HepG2 (cell line): ENCODE measurements around the gene CEP250. TPM values are rescaled to one million over a fixed set of nuclear protein-coding genes. Genes with fewer than 3 reads are reported as not detected.
A peak's percentile ranks its signal among the peaks of the same experiment; 100 is the strongest.
"Not testable (repeated sequence)": the region's sequence is repeated elsewhere in the genome, so short reads cannot be mapped to it uniquely, and the experiment has no call there.

ENCODE experiments used
- ATAC-seq: fragments of 200-7000 bp; cut with Tn5 transposase; 3 replicates; pipeline ENCODE4 v1.9.1; 2020; ENCODE audit warnings: mild to moderate bottlenecking, moderate library complexity
- BruUV-seq: library from RNA; stranded (reverse); fragments of 400-500 nt; replicated peaks from 2 replicates; lab custom pipeline; 2021; lab: Mats Ljungman, UMichigan
- CTCF ChIA-PET: fragments of 300-600 bp; formaldehyde crosslinking; extraction: SDS; loops from one replicate; lab custom pipeline; 2021; ENCODE audit warnings: low total read pairs, inconsistent platforms, low intra/inter-chr PET ratio; lab: Yijun Ruan, JAX
- POLR2A ChIA-PET: fragments of 350-600 bp; sonication (Branson Sonifier 250); formaldehyde crosslinking; loops from one replicate; lab custom pipeline; 2020; ENCODE audit warnings: antibody characterized with exemption, inconsistent platforms; lab: Yijun Ruan, JAX
- DNase-seq: peaks from one replicate; pipeline ENCODE4 v3.0.0-alpha.2; 2015; ENCODE audit warnings: low spot score
- FAIRE-seq: peaks from 3 replicates; lab custom pipeline; 2011; peaks lifted over from hg19 to GRCh38; lab: Jason Lieb, UNC
- H2AFZ ChIP-seq: one replicate; pipeline ENCODE4 v1.6.1; 2011; ENCODE audit warnings: low read length, inconsistent platforms
- H3K27ac ChIP-seq: fragments of 300-600 bp; 3 replicates; pipeline ENCODE4 v1.8.0; 2011; ENCODE audit warnings: mixed run types, mild to moderate bottlenecking, mixed read lengths, low read length, inconsistent platforms; ENCODE audit not compliant: insufficient read depth; ENCODE audit errors: extremely low read length
- H3K27me3 ChIP-seq, 2 experiments: fragments of 200-600 bp in 1 of 2; 2 replicates in 1 of 2; 3 replicates in 1 of 2; pipeline versions ENCODE4 v1.6.0 to v1.8.0; 2011; ENCODE audit warnings: low read length in 2 of 2, mild to moderate bottlenecking in 2 of 2, moderate library complexity in 2 of 2, inconsistent platforms in 1 of 2; ENCODE audit not compliant: insufficient read depth in 2 of 2, control insufficient read depth in 1 of 2
- H3K36me3 ChIP-seq, 2 experiments: fragments of 200-600 bp in 1 of 2; replicated peaks in 1 of 2; 2 replicates in 1 of 2; 3 replicates in 1 of 2; pipeline versions ENCODE4 v1.5.1 to v1.8.0; 2011; ENCODE audit warnings: low read length in 2 of 2, inconsistent platforms in 1 of 2; ENCODE audit not compliant: insufficient read depth in 2 of 2, control insufficient read depth in 1 of 2
- H3K4me1 ChIP-seq: 2 replicates; pipeline ENCODE4 v1.5.1; 2012; ENCODE audit warnings: low read length, inconsistent platforms; ENCODE audit not compliant: insufficient read depth
- H3K4me2 ChIP-seq: 2 replicates; pipeline ENCODE4 v1.6.0; 2011; ENCODE audit warnings: low read depth, low read length, inconsistent platforms
- H3K4me3 ChIP-seq, 3 experiments: fragments of 200-600 bp in 1 of 3; sonication (generic), shearing (Covaris generic) in 1 of 3; replicated peaks in 1 of 3; 2 replicates each; pipeline ENCODE4 v1.5.1; 2011 to 2016; ENCODE audit warnings: low read length in 3 of 3, inconsistent platforms in 2 of 3, low read depth in 2 of 3, mild to moderate bottlenecking in 2 of 3, control low read depth in 1 of 3, mixed read lengths in 1 of 3; ENCODE audit not compliant: insufficient read depth in 1 of 3
- H3K79me2 ChIP-seq: one replicate; pipeline ENCODE4 v1.6.1; 2011; ENCODE audit warnings: low read length, inconsistent platforms; ENCODE audit not compliant: insufficient read depth
- H3K9ac ChIP-seq: 2 replicates; pipeline ENCODE4 v1.6.0; 2011; ENCODE audit warnings: mild to moderate bottlenecking, low read depth, low read length, inconsistent platforms; ENCODE audit not compliant: insufficient read depth
- H3K9me3 ChIP-seq: 2 replicates; pipeline ENCODE4 v1.5.1; 2012; ENCODE audit warnings: mild to moderate bottlenecking, low read length
- H4K20me1 ChIP-seq: 2 replicates; pipeline ENCODE4 v1.6.0; 2011; ENCODE audit warnings: inconsistent platforms, mild to moderate bottlenecking, low read length, moderate library complexity; ENCODE audit not compliant: insufficient read depth
- CEBPB ChIP-seq: IDR thresholded peaks from 2 replicates; pipeline ENCODE4 v1.6.1; 2011; ENCODE audit warnings: low read depth, low read length, improper control_type of control experiment, borderline replicate concordance
- SALL1 ChIP-seq: sonication (generic); formaldehyde crosslinking; IDR thresholded peaks from 2 replicates; pipeline ENCODE4 v1.8.0; 2022; ENCODE audit warnings: mild to moderate bottlenecking, missing genetic modification reagents
- TEAD2 ChIP-seq: sonication (generic); formaldehyde crosslinking; IDR thresholded peaks from 2 replicates; pipeline ENCODE4 v1.9.0; 2021; ENCODE audit warnings: missing genetic modification reagents
- TIGD3 ChIP-seq: sonication (generic); formaldehyde crosslinking; IDR thresholded peaks from 2 replicates; pipeline ENCODE4 v1.5.1; 2020; ENCODE audit warnings: mild to moderate bottlenecking, missing genetic modification reagents, borderline replicate concordance
- TOPORS ChIP-seq: sonication (generic); formaldehyde crosslinking; IDR thresholded peaks from 2 replicates; pipeline ENCODE4 v1.8.0; 2023; ENCODE audit warnings: mild to moderate bottlenecking, missing genetic modification reagents
- ZBTB33 ChIP-seq: sonication (generic); formaldehyde crosslinking; IDR thresholded peaks from 2 replicates; pipeline ENCODE4 v1.4.0; 2020; ENCODE audit warnings: missing genetic modification reagents
- ZBTB49 ChIP-seq: sonication (generic); formaldehyde crosslinking; IDR thresholded peaks from 2 replicates; pipeline ENCODE4 v1.4.0; 2020; ENCODE audit warnings: missing genetic modification reagents, borderline replicate concordance
- ZNF580 ChIP-seq: IDR thresholded peaks from 2 replicates; pipeline ENCODE4 v1.6.1; 2016; ENCODE audit warnings: low read depth, borderline replicate concordance
- ZNF770 ChIP-seq: sonication (generic); formaldehyde crosslinking; IDR thresholded peaks from 2 replicates; pipeline ENCODE4 v1.5.0; 2020; ENCODE audit warnings: mild to moderate bottlenecking, missing genetic modification reagents
- WGBS: methylation state at CpG from one replicate; pipeline ENCODE4 v1.1.6; 2017; ENCODE audit warnings: low lambda C conversion rate; 5-methylcytosine and 5-hydroxymethylcytosine counted together
- in situ Hi-C: cut with HindIII; loops from 2 replicates; pipeline ENCODE4 v1.10.0; 2017; ENCODE audit warnings: low pct_unique_long_range_greater_than_20kb; ENCODE audit not compliant: extremely low pct_ligation_motif_present
- intact Hi-C: fragments of 100-400 bp; cut with micrococcal nuclease; formaldehyde crosslinking; loops from one replicate; pipeline ENCODE4 v1.10.0; 2022; ENCODE audit not compliant: unreplicated experiment
- polyA plus RNA-seq, 8 experiments: library from polyadenylated mRNA; depleted of rRNA in 3 of 8; stranded (reverse) in 7 of 8; unstranded in 1 of 8; fragments of >200 nt; fragmentation: Illumina TruSeq in 4 of 8; extraction: Trizol in 4 of 8; gene quantifications; 2 replicates each; pipeline versions ENCODE4 v1.2.1 to v1.2.3, GENCODE V29; 2011 to 2016; ENCODE audit warnings: low read depth in 4 of 8, missing spikeins in 1 of 8, mixed read lengths in 1 of 8; ENCODE audit not compliant: insufficient read depth in 1 of 8
- total RNA-seq, 5 experiments: library from RNA; depleted of rRNA; stranded (reverse); fragments of >200 nt; fragmentation: Illumina TruSeq; extraction: Trizol; gene quantifications; 2 replicates each; pipeline ENCODE4 v1.2.3, GENCODE V29; 2016; ENCODE audit warnings: low read depth in 1 of 5

Gene CEP250
- total and polyA plus RNA-seq, 2 of the 13 experiments (the other 11 are each of a cell fraction or from before 2014, with no cell fraction given) = 28.8 to 55.3 TPM

- H3K27ac ChIP-seq, H3K36me3 ChIP-seq, H3K27me3 ChIP-seq, H2AFZ ChIP-seq, H3K9ac ChIP-seq, ATAC-seq, H3K4me3 ChIP-seq, H4K20me1 ChIP-seq, H3K79me2 ChIP-seq, H3K9me3 ChIP-seq, BruUV-seq, FAIRE-seq, CTCF ChIA-PET, DNase-seq, H3K4me2 ChIP-seq: not testable (repeated sequence)
- 60% methylated on average over 13 of the region's 13 CpGs for WGBS
- POLR2A ChIA-PET = interaction anchor here (1.9 kb wide), 1 partner anchor 24 kb away, joined by 5 read pairs; no protein-coding TSS in a partner anchor
- TF ChIP-seq ZBTB33 (CRISPR knock-in tag) (peak; percentile 81), ZNF770 (CRISPR knock-in tag) (0 out of 2 replicates have a peak, but pooled peaks have one; percentile 37)
- in situ Hi-C loops (loop anchor here (5.0 to 25.0 kb wide), 2 partner anchors 148 to 313 kb away; partner anchors contain the start of gene EDEM2), intact Hi-C loops (loop anchor here (10.0 kb wide), 1 partner anchor 355 kb away; the partner anchor contains the start of gene TRPC4AP)
- peaks cover 16% of the 10 kb centered on the region for H3K4me1 ChIP-seq
Measured at GRCh38 chr20:35449855-35450254, 5.5 kb upstream of the CEP250 start.

- in situ Hi-C loops (no loop called here), intact Hi-C loops (no loop called here)
- H3K36me3 ChIP-seq = no peaks in the 10 kb centered on the region
- no peaks in the 10 kb centered on the region for H3K9me3 ChIP-seq
- 66% methylated on average over 6 of the region's 6 CpGs for WGBS
- no peaks in the 10 kb centered on the region; a peak in 1 of 5 replicates for H3K27me3 ChIP-seq
- H3K4me3 ChIP-seq = no peak overlapping the region
- H2AFZ ChIP-seq = no peak overlapping the region
- no peak overlapping the region for H3K9ac ChIP-seq
- ChIA-PET CTCF (no interaction called here), POLR2A (interaction anchor here (1.4 kb wide), 1 partner anchor 22 kb away, joined by 3 read pairs; no protein-coding TSS in a partner anchor)
- H3K4me2 ChIP-seq = no peak overlapping the region
- no peak for FAIRE-seq
- peaks cover 21% of the 10 kb centered on the region for H3K4me1 ChIP-seq
- no peaks in the 10 kb centered on the region for H4K20me1 ChIP-seq
- BruUV-seq = no TSS peak
- DNase-seq = no peak
- H3K27ac ChIP-seq = no peak overlapping the region
- peaks cover 8% of the 10 kb centered on the region for H3K79me2 ChIP-seq
- ATAC-seq = no peak
- TF ChIP-seq CEBPB = no peak
- no peak for TF ChIP-seq TEAD2
- TF ChIP-seq ZBTB49 = no peak
- no peak for TF ChIP-seq TOPORS (CRISPR knock-in tag)
- TF ChIP-seq ZNF580 (CRISPR knock-in tag) = no peak
- no peak for TF ChIP-seq SALL1
- TF ChIP-seq TIGD3 (CRISPR knock-in tag) = no peak
Measured at GRCh38 chr20:35451295-35451694, 4.1 kb upstream of the CEP250 start.
